Peyer's patch (tissue), 4 donors: ENCODE results near the gene KCNMA1. TPM values are rescaled to one million over a fixed set of nuclear protein-coding genes. Genes with fewer than 3 reads are reported as not detected.
A peak's percentile ranks its signal among the peaks of the same experiment; 100 is the strongest.

Source experiments
- DNase-seq, 3 donors: peaks; one replicate each; pipeline ENCODE4 v3.0.0-alpha.2; 2017 to 2019
- H3K27ac ChIP-seq, 4 donors: fragments of 200-600 bp; sonication (generic); one replicate each; pipeline ENCODE4 v1.5.1; 2016 to 2019
- H3K27me3 ChIP-seq, 2 donors: fragments of 200-600 bp; sonication (generic); one replicate each; pipeline ENCODE4 v1.5.1; 2019
- H3K36me3 ChIP-seq, 3 donors: fragments of 200-600 bp; sonication (generic); one replicate each; pipeline ENCODE4 v1.5.1; 2016 to 2019
- H3K4me1 ChIP-seq, 4 donors: fragments of 200-600 bp; sonication (generic); one replicate each; pipeline ENCODE4 v1.5.1; 2016 to 2019
- H3K4me3 ChIP-seq, 4 donors: fragments of 200-600 bp; sonication (generic); 1 replicate in 3 of 4; 2 replicates in 1 of 4; pipeline ENCODE4 v1.5.1; 2016 to 2019; ENCODE audit warnings: mild to moderate bottlenecking in 1 of 4
- H3K9me3 ChIP-seq, 4 donors: fragments of 200-600 bp; sonication (generic); one replicate each; pipeline ENCODE4 v1.5.1; 2016 to 2019; ENCODE audit warnings: mild to moderate bottlenecking in 1 of 4
- CTCF ChIP-seq, 6 experiments: fragments of 450-650 bp in 4 of 6; fragments of 200-600 bp in 2 of 6; sonication (generic) in 1 of 6; IDR thresholded peaks; one replicate each; pipeline ENCODE4 v1.5.1; 2017 to 2019; ENCODE audit warnings: antibody characterized with exemption in 6 of 6, mild to moderate bottlenecking in 3 of 6, moderate library complexity in 1 of 6
- POLR2A ChIP-seq, 2 donors: fragments of 450-650 bp; IDR thresholded peaks; one replicate each; pipeline ENCODE4 v1.5.1; 2017; ENCODE audit warnings: antibody characterized with exemption in 2 of 2, mild to moderate bottlenecking in 2 of 2, moderate library complexity in 2 of 2
- total RNA-seq, 4 donors: library from RNA; depleted of rRNA; stranded (reverse); fragments of >200 nt; gene quantifications; one replicate each; pipeline ENCODE4 v1.1.0, GENCODE V29; 2016

KCNMA1 gene
- total RNA-seq, 4 donors from 2014 or later: 17.8 to 29.1 (median 23.9) TPM

GRCh38 chr10:77510695-77511094 lies 126.9 kb downstream of the KCNMA1 start:
- Histone ChIP-seq H3K27me3 (no peaks in the 10 kb centered on the region), H3K4me3 (no peak overlapping the region), H3K9me3 (no peaks in the 10 kb centered on the region), H3K36me3 (no peaks in the 10 kb centered on the region), H3K4me1 (peaks cover 0 to 17% (median 0%) of the 10 kb centered on the region in 4 donors), H3K27ac (no peak overlapping the region)
- no peak for TF ChIP-seq CTCF (IDR thresholded peaks at IDR 0.05)
- no peak for TF ChIP-seq POLR2A (IDR thresholded peaks at IDR 0.05)
- DNase-seq: no peak

GRCh38 chr10:77510294-77510693 lies 127.3 kb downstream of the KCNMA1 start:
- Histone ChIP-seq H3K27ac (no peak overlapping the region), H3K9me3 (no peaks in the 10 kb centered on the region), H3K4me3 (no peak overlapping the region), H3K36me3 (no peaks in the 10 kb centered on the region), H3K27me3 (no peaks in the 10 kb centered on the region), H3K4me1 (peaks cover 0 to 17% (median 0%) of the 10 kb centered on the region in 4 donors)
- no peak for DNase-seq
- TF ChIP-seq CTCF (IDR thresholded peaks at IDR 0.05) (no peak), POLR2A (IDR thresholded peaks at IDR 0.05) (no peak)

GRCh38 chr10:77509391-77509790 lies 128.2 kb downstream of the KCNMA1 start:
- no peak overlapping the region for H3K27ac ChIP-seq
- DNase-seq: no peak
- TF ChIP-seq CTCF (IDR thresholded peaks at IDR 0.05): no peak
- TF ChIP-seq POLR2A (IDR thresholded peaks at IDR 0.05): no peak
- H3K27me3 ChIP-seq: no peaks in the 10 kb centered on the region
- H3K4me1 ChIP-seq: peaks cover 0 to 17% (median 0%) of the 10 kb centered on the region in 4 donors
- no peaks in the 10 kb centered on the region for H3K9me3 ChIP-seq
- no peak overlapping the region for H3K4me3 ChIP-seq
- H3K36me3 ChIP-seq: no peaks in the 10 kb centered on the region

- DNase-seq: no peak
- H3K27me3 ChIP-seq: no peaks in the 10 kb centered on the region
- no peak for TF ChIP-seq CTCF (IDR thresholded peaks at IDR 0.05)
- TF ChIP-seq POLR2A (IDR thresholded peaks at IDR 0.05): no peak
- H3K27ac ChIP-seq: peak overlapping the region in 2 of 4 donors; percentile 10 to 27
- H3K4me1 ChIP-seq: peaks cover 0 to 6% (median 0%) of the 10 kb centered on the region in 4 donors
- H3K4me3 ChIP-seq: no peak overlapping the region
- no peaks in the 10 kb centered on the region for H3K36me3 ChIP-seq
- no peaks in the 10 kb centered on the region for H3K9me3 ChIP-seq
These were observed 130.2 kb downstream of the KCNMA1 start for GRCh38 chr10:77507291-77507880.

- TF ChIP-seq CTCF (IDR thresholded peaks at IDR 0.05) (no peak), POLR2A (IDR thresholded peaks at IDR 0.05) (no peak)
- H3K27ac ChIP-seq: no peak overlapping the region
These were observed 130.9 kb downstream of the KCNMA1 start for GRCh38 chr10:77506517-77507200.

More at GRCh38 chr10:77506517-77507200, 130.9 kb downstream of the KCNMA1 start:
- no peaks in the 10 kb centered on the region for H3K4me1 ChIP-seq
- no peak overlapping the region for H3K4me3 ChIP-seq
- no peaks in the 10 kb centered on the region for H3K36me3 ChIP-seq
- no peaks in the 10 kb centered on the region for H3K9me3 ChIP-seq
- no peak for DNase-seq
- no peaks in the 10 kb centered on the region for H3K27me3 ChIP-seq
